Stimulated activated CD4-positive, alpha-beta T cell treated with anti-CD3 and anti-CD28 coated beads, Interleukin-4, amount 100 ng/mL, for 4 hours (primary cell): ENCODE results near the gene ORM2.

Experiments
- DNase-seq, 2 experiments: peaks; one replicate each; pipeline ENCODE4 v3.0.0-alpha.2; 2020

Gene ORM2

GRCh38 chr9:114296338-114296737, 33.3 kb upstream of the ORM2 start:
- no peak for DNase-seq

- no peak for DNase-seq
Measured at GRCh38 chr9:114299286-114300152, 30.1 kb upstream of the ORM2 start.

GRCh38 chr9:114300153-114300845, 29.4 kb upstream of the ORM2 start:
- no peak for DNase-seq

- no peak for DNase-seq
Measured at GRCh38 chr9:114300846-114301797, 28.5 kb upstream of the ORM2 start.

GRCh38 chr9:114301798-114302565, 27.7 kb upstream of the ORM2 start:
- no peak for DNase-seq

- no peak for DNase-seq
Measured at GRCh38 chr9:114302727-114303126, 26.9 kb upstream of the ORM2 start.

DNA sequence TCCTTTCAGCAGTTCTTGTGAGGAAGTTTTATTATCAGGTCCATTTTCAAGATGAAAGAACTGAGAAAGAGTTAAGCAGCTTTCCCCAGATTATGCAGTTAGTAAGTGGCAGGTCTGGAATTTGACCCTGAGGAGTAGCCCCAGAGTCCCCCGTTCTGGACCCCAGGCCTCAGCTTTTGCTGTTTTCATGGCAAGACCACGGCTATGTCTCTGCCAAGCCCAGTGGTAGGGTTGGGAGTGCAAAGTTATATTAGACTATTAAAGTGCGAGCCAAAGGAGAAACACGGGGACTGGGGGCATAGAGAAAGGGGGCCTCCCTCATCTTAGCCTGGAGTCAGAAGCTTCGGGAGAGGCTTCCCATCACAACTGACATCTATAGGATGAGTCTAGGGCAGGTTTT, 26.1 kb upstream of the ORM2 start:
- no peak for DNase-seq

DNA sequence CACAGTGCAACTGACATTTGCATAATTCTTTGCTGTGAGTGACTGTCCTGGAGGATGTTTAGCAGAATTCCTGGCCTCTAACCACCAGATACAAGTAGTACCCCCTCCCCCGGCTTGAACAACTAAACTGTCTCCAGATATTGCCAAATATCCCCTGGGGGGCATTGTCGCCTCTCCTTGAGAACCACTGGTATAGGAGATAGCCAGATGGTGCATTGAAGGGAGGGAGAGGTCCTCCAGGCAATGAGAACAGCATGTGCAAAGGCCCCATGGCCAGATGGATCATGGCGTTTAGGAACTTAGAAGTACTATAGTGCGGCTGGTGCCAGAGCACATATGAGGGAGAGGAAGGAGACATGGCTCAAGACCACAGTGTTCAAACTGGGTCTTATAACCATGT, 25.7 kb upstream of the ORM2 start:
- DNase-seq = no peak

DNA sequence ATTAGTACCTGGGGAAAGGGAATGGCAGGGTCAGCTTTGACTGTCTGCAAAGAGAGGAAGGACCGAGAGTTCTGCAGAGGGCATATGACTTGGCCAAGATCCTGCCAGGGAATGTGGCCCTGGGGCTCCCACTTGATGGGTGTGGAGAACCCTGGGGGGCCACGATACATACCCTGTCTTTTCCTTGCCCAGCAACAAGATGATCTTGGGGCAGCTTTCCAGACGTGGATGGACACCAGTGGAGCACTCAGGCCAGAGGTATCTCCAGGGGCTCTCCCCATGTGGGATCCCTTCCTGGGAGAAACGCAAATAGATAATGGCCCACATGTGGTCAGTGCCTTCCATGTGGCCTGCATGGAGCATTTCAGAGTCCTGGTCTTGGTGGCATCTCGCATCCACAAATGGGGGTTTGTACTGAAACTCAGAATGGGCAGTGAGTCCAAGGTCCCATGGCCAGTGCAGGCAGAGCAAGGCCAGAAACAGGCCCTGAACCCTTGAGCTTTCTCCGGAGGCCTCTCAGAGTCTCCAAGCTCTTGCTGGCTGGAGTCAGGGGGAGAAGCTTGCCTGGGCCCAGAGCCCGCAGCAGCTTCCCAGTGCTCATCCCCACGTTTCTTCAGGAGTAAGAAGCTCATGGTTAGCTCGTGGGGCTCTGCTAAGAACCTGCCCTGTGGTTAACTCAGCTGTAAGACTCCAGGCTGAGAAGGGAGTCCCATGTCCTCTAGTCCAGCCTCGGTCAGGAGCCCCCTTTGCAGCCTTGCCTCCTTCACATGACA, 25.1 kb upstream of the ORM2 start:
- no peak for DNase-seq

DNA sequence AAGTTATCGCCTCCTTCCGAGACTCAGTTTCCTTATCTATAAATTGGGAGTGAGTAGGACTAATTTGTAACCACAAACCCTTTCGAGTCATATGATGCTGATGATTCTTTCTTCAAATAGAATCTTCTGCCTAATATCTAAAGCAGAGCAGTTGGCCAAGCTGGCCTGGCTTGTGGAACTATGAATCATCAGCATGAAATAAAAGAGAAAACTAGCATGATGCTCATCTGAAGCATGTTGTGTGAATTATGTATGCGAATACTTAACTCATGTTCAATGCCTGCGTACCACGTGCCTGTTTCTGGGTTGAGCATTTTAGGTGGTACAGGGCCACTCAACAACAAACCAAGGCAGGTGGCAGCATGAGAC, 21.8 kb upstream of the ORM2 start:
- DNase-seq = no peak

- DNase-seq = no peak
Measured at GRCh38 chr9:114308361-114308950, 21.2 kb upstream of the ORM2 start.

GRCh38 chr9:114309096-114309495, 20.6 kb upstream of the ORM2 start:
- DNase-seq = no peak

- no peak for DNase-seq
Measured at GRCh38 chr9:114310471-114311450, 18.9 kb upstream of the ORM2 start.

GRCh38 chr9:114311571-114312512, 17.8 kb upstream of the ORM2 start:
- no peak for DNase-seq

DNA sequence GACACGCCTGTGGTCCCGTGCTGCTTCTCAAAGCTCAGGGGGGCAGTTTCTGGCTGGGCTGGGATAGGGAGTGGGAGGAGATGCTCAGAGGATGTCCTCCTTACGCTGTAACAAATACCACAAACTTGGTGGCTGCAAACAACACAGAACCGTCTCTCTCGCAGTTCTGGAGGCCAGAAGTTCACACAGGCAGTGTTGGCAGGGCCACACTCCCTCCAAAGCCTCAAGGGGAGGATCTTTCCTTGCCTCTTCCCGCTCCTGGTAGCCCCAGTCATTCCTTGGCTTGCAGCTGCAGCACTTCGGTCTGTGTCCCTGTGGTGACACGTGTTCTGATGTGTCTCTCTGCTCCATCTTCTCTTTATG, 17.2 kb upstream of the ORM2 start:
- DNase-seq = no peak

- DNase-seq = no peak
Measured at GRCh38 chr9:114313186-114313585, 16.5 kb upstream of the ORM2 start.

- no peak for DNase-seq
Measured at GRCh38 chr9:114314256-114314867, 15.3 kb upstream of the ORM2 start.
